ENCODE measurements around the gene FLT3.

DNA sequence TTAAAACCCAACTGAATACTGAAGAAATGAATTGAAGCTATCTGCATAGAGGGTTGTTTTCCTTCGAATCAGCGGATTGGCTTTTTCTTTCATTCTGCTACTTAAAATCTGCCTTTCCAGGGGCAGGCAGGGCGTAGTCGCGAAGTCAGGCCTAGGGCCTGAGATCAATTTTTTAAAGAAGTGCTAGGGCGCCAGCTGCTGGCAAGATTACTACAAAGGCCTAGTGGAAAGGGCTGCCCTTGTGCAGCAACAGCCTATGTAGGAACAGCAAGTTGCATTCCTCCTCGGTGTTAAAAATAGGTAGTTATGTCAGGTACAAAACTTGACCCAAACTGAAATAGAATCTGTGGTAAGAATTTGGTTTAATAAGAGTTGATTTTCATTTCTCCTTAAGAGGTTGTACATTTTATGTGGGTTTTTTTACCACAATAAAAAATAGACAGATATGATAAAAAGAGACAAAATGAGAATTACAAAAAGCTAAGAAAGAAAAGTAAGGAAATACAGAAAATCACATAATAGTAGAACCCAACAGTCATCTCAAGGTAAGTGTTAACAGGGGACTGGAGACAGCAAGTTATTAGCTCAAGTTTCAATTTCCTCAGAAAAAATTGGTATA is 102.4 kb downstream of the FLT3 start:
- TF ChIP-seq, protein P1, sequence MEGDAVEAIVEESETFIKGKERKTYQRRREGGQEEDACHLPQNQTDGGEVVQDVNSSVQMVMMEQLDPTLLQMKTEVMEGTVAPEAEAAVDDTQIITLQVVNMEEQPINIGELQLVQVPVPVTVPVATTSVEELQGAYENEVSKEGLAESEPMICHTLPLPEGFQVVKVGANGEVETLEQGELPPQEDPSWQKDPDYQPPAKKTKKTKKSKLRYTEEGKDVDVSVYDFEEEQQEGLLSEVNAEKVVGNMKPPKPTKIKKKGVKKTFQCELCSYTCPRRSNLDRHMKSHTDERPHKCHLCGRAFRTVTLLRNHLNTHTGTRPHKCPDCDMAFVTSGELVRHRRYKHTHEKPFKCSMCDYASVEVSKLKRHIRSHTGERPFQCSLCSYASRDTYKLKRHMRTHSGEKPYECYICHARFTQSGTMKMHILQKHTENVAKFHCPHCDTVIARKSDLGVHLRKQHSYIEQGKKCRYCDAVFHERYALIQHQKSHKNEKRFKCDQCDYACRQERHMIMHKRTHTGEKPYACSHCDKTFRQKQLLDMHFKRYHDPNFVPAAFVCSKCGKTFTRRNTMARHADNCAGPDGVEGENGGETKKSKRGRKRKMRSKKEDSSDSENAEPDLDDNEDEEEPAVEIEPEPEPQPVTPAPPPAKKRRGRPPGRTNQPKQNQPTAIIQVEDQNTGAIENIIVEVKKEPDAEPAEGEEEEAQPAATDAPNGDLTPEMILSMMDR (IDR thresholded peaks at IDR 0.05): no peak
- no peak for TF ChIP-seq POLR2AphosphoS5 (IDR thresholded peaks at IDR 0.05)
- TF ChIP-seq POLR2A (IDR thresholded peaks at IDR 0.05): no peak
